SH-SY5Y (cell line): ENCODE data around the gene OTULINL.

ENCODE experiments used
- GATA2 ChIP-seq: IDR thresholded peaks from 2 replicates; pipeline ENCODE4 v1.6.1; 2011; ENCODE audit warnings: mild to moderate bottlenecking, low read depth, low read length
- GATA3 ChIP-seq: IDR thresholded peaks from 2 replicates; pipeline ENCODE4 v1.6.1; 2011; ENCODE audit warnings: low read depth, mild to moderate bottlenecking, low read length, moderate library complexity

- TF ChIP-seq GATA2 = no peak
- no peak for TF ChIP-seq GATA3
These were observed 73.7 kb downstream of the OTULINL start for GRCh38 chr5:14655146-14655741.
